Gastrocnemius medialis (tissue), 4 donors: ENCODE data around the gene GALNT9.

Source experiments
- POLR2A ChIP-seq, 2 donors: fragments of 450-650 bp; IDR thresholded peaks; one replicate each; pipeline ENCODE4 v1.6.1; 2017; ENCODE audit warnings: antibody characterized with exemption in 2 of 2, mild to moderate bottlenecking in 2 of 2, moderate library complexity in 2 of 2
- TF ChIP-seq, protein P1 (sequence below), 5 experiments: fragments of 450-650 bp in 3 of 5; fragments of 200-600 bp in 2 of 5; sonication (generic) in 2 of 5; IDR thresholded peaks in 4 of 5; conservative IDR thresholded peaks in 1 of 5; 1 replicate in 4 of 5; 2 replicates in 1 of 5; pipeline ENCODE4 v1.5.1; 2016 to 2019; ENCODE audit warnings: antibody characterized with exemption in 5 of 5, mild to moderate bottlenecking in 3 of 5, moderate library complexity in 3 of 5

DNA sequence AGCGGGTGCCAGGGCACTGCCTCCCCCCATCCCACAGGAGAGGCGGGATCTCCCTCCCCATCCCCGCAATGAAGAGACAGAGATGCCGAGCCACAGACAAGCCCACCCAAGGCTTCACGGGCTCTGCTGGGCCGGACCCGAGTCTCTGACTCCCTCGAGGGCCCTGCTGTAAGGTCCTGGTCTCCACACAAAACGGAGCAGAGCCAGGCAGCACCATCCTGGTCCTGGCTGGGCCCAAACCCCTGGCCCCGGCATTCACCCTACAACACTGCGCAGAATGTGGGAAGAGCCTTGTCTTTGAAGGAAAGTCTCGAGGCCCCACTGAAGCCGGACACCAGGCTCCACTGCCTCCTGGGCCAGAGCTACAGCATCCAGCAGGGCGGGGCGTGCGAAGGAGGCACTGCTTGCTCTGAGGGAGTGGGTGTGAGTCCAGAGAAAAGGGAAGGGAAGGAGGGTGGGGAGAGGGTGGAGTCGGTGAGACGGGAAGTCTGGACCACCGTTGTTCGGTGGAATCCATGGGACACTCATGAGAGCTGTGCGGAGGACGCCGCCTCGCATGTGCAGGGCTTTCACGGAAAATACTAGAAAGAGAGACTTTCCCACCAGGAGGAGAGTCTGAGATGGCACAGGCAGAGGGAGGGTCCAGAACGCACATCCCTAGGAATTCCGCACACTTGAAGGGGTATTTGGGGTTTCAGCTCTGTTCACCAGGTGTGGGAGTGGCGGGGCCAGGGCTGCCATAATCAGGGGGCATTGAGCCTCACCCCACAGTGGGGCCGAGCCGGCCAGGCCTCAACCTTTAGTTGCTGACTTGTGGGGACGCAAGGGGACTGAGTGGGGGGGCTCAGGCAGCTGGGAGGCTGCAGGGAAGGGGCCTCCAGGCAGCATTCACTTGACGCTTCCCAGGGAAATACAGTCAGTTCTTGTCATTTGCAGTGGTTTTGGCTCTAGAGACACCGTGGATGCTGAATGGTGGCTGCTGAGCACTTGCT, 36.8 kb downstream of the GALNT9 start:
- TF ChIP-seq, protein P1, sequence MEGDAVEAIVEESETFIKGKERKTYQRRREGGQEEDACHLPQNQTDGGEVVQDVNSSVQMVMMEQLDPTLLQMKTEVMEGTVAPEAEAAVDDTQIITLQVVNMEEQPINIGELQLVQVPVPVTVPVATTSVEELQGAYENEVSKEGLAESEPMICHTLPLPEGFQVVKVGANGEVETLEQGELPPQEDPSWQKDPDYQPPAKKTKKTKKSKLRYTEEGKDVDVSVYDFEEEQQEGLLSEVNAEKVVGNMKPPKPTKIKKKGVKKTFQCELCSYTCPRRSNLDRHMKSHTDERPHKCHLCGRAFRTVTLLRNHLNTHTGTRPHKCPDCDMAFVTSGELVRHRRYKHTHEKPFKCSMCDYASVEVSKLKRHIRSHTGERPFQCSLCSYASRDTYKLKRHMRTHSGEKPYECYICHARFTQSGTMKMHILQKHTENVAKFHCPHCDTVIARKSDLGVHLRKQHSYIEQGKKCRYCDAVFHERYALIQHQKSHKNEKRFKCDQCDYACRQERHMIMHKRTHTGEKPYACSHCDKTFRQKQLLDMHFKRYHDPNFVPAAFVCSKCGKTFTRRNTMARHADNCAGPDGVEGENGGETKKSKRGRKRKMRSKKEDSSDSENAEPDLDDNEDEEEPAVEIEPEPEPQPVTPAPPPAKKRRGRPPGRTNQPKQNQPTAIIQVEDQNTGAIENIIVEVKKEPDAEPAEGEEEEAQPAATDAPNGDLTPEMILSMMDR (IDR thresholded peaks at IDR 0.05 in 4 of 5, conservative IDR thresholded peaks at IDR 0.05 in 1 of 5) = no peak
- TF ChIP-seq POLR2A (IDR thresholded peaks at IDR 0.05) = no peak
